HG03439 (cell line): ENCODE results near the gene ABHD8.

Source experiments
- ATAC-seq: cut with Tn5 transposase; IDR thresholded peaks from one replicate; pipeline ENCODE4 v1.9.1; 2021; ENCODE audit warnings: mild to moderate bottlenecking, moderate library complexity; ENCODE audit not compliant: unreplicated experiment

ABHD8 gene

GRCh38 chr19:17303167-17303939 lies at the start of gene ABHD8:
Gene ABHD8, minus strand, starts transcription at chr19:17303425. Its CDS starts 1,809 bp downstream, at chr19:17301616.
- ATAC-seq = peak; percentile 46

- ATAC-seq = no peak
Observed at GRCh38 chr19:17352608-17353280, 49.5 kb upstream of the ABHD8 start.

- no peak for ATAC-seq
Observed at GRCh38 chr19:17351815-17352435, 48.7 kb upstream of the ABHD8 start.

- no peak for ATAC-seq
Observed at GRCh38 chr19:17348700-17349099, 45.5 kb upstream of the ABHD8 start.

- ATAC-seq = no peak
Observed at GRCh38 chr19:17347877-17348276, 44.7 kb upstream of the ABHD8 start.

GRCh38 chr19:17347361-17347760 lies 44.1 kb upstream of the ABHD8 start:
- no peak for ATAC-seq

- no peak for ATAC-seq
Observed at GRCh38 chr19:17346109-17346671, 43.0 kb upstream of the ABHD8 start.

- no peak for ATAC-seq
Observed at GRCh38 chr19:17341845-17342244, 38.6 kb upstream of the ABHD8 start.

GRCh38 chr19:17341386-17341785 lies 38.2 kb upstream of the ABHD8 start:
- no peak for ATAC-seq

- ATAC-seq = no peak
Observed at GRCh38 chr19:17340871-17341357, 37.7 kb upstream of the ABHD8 start.

GRCh38 chr19:17340302-17340870 lies 37.2 kb upstream of the ABHD8 start:
- ATAC-seq = no peak

GRCh38 chr19:17339088-17339741 lies 36.0 kb upstream of the ABHD8 start:
- ATAC-seq = no peak

GRCh38 chr19:17338433-17339078 lies 35.3 kb upstream of the ABHD8 start:
- ATAC-seq = no peak

- no peak for ATAC-seq
Observed at GRCh38 chr19:17337675-17338432, 34.6 kb upstream of the ABHD8 start.

GRCh38 chr19:17336872-17337674 lies 33.8 kb upstream of the ABHD8 start, which contains the start of gene GTPBP3:
Gene GTPBP3, plus strand, starts transcription at chr19:17337553. Its CDS starts 59 bp downstream, at chr19:17337612.
- peak; percentile 70 for ATAC-seq

GRCh38 chr19:17335575-17335974 lies 32.4 kb upstream of the ABHD8 start:
- no peak for ATAC-seq

- peak; percentile 45 for ATAC-seq
Observed at GRCh38 chr19:17334414-17335409, 31.5 kb upstream of the ABHD8 start, which contains the start of gene ANO8. Gene ANO8, minus strand, starts transcription at chr19:17334855. Its CDS starts 185 bp downstream, at chr19:17334670.
